OCI-LY3 (cell line): ENCODE results near the gene ARCN1.

Experiments
- H2AFZ ChIP-seq: fragments of 200-600, 300-600 bp; shearing (Covaris generic); 2 replicates; pipeline ENCODE4 v1.6.0; 2014; ENCODE audit warnings: antibody characterized with exemption, low read depth, low read length
- H3K27ac ChIP-seq: fragments of 200-600, 300-600 bp; sonication (generic); 2 replicates; pipeline ENCODE4 v1.5.1; 2014; ENCODE audit warnings: mild to moderate bottlenecking, low read length, moderate library complexity, mixed read lengths
- H3K27me3 ChIP-seq: fragments of 200-600, 300-600 bp; sonication (generic); 2 replicates; pipeline ENCODE4 v1.6.1; 2014; ENCODE audit warnings: low read depth, low read length, mixed read lengths
- H3K36me3 ChIP-seq: fragments of 200-600, 300-600 bp; sonication (generic); replicated peaks from 2 replicates; pipeline ENCODE3; 2014; ENCODE audit warnings: low read depth, low read length, mixed read lengths
- H3K4me1 ChIP-seq: fragments of 300-600, 200-600 bp; sonication (generic); 2 replicates; pipeline ENCODE4 v1.6.1; 2014; ENCODE audit warnings: low read length, mixed read lengths
- H3K4me2 ChIP-seq: fragments of 200-600, 300-600 bp; sonication (generic); 2 replicates; pipeline ENCODE4 v1.6.1; 2014; ENCODE audit warnings: low read length, mixed read lengths
- H3K4me3 ChIP-seq: fragments of 300-600, 200-600 bp; sonication (generic); 2 replicates; pipeline ENCODE4 v1.5.1; 2014; ENCODE audit warnings: antibody characterized with exemption, mild to moderate bottlenecking, low read length, moderate library complexity
- H3K79me2 ChIP-seq: fragments of 300-600, 200-600 bp; shearing (Covaris generic); 2 replicates; pipeline ENCODE4 v1.6.1; 2014; ENCODE audit warnings: mild to moderate bottlenecking, low read length, mixed read lengths
- H3K9ac ChIP-seq: fragments of 300-600, 200-600 bp; shearing (Covaris generic); 2 replicates; pipeline ENCODE4 v1.6.0; 2014; ENCODE audit warnings: mild to moderate bottlenecking, low read length, moderate library complexity
- H3K9me3 ChIP-seq: fragments of 200-600, 300-600 bp; shearing (Covaris generic); 2 replicates; pipeline ENCODE4 v1.6.1; 2014; ENCODE audit warnings: low read length, mixed read lengths; ENCODE audit not compliant: insufficient read depth
- H4K20me1 ChIP-seq: fragments of 200-600, 300-600 bp; sonication (generic); 2 replicates; pipeline ENCODE4 v1.6.1; 2016; ENCODE audit warnings: low read length, mixed read lengths; ENCODE audit not compliant: insufficient read depth
- EZH2phosphoT487 ChIP-seq: fragments of 200-600 bp; shearing (Covaris generic); IDR thresholded peaks from 2 replicates; pipeline ENCODE4 v1.6.1; 2018; ENCODE audit warnings: antibody characterized with exemption, mixed run types, low read depth
- TF ChIP-seq, protein P1 (sequence below): fragments of 200-600, 300-600 bp; sonication (generic); IDR thresholded peaks from 2 replicates; pipeline ENCODE4 v1.5.1; 2014; ENCODE audit warnings: antibody characterized with exemption, low read length, low read depth

Gene ARCN1

DNA sequence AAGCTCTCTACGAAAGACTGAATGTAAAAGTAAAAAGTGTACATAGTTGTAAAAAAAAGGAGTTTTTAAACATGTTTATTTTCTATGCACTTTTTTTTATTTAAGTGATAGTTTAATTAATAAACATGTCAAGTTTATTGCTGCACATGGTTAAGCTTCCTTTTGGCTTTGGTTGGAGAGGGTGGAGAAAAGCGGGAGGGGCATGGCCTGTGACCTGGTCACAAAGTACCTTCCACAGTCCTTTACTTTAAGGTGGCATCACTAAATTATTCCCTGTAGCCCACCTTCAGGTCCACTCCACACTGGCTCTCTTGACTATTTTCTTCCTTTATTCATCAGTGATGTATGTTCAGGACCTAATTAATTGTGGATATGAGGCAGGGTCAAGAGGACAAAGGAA, 45.5 kb upstream of the ARCN1 start:
- no peaks in the 10 kb centered on the region for H4K20me1 ChIP-seq

DNA sequence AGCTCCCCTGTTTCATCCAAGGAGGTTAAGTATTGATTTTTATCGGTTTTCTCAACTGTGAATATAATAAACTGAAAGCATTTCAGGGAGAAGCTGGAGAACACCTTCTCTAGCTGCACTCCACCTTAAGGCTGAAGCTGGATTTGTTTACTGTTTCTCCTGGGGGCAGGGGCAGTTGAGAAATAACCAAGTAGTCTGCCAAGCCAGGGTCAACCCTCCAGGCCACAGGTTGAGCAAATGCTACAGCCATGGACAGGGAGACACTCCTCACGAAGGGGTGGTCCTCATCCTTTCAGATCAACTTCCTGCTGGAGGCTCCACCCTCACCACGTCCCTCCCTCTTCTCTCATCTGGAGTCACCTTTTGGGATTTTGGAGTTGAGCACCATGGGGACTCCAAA, 45.1 kb upstream of the ARCN1 start, which contains the start of gene TTC36:
TTC36 (plus strand) TSS at position 366 of the 400 bp plus-strand sequence; CDS start at position 387, 21 bp downstream.
- Histone ChIP-seq H3K9me3 (no peaks in the 10 kb centered on the region), H4K20me1 (no peaks in the 10 kb centered on the region), H3K27me3 (no peaks in the 10 kb centered on the region), H3K4me1 (peaks cover 12% of the 10 kb centered on the region), H3K9ac (no peak within 1 kb of the TSS), H3K27ac (no peak within 1 kb of the TSS), H3K36me3 (peaks cover 27% of the 10 kb centered on the region), H2AFZ (no peak within 1 kb of the TSS), H3K79me2 (no peaks in the 10 kb centered on the region), H3K4me2 (no peak within 1 kb of the TSS), H3K4me3 (no peak within 1 kb of the TSS)
- no peak for TF ChIP-seq EZH2phosphoT487
- TF ChIP-seq, protein P1, sequence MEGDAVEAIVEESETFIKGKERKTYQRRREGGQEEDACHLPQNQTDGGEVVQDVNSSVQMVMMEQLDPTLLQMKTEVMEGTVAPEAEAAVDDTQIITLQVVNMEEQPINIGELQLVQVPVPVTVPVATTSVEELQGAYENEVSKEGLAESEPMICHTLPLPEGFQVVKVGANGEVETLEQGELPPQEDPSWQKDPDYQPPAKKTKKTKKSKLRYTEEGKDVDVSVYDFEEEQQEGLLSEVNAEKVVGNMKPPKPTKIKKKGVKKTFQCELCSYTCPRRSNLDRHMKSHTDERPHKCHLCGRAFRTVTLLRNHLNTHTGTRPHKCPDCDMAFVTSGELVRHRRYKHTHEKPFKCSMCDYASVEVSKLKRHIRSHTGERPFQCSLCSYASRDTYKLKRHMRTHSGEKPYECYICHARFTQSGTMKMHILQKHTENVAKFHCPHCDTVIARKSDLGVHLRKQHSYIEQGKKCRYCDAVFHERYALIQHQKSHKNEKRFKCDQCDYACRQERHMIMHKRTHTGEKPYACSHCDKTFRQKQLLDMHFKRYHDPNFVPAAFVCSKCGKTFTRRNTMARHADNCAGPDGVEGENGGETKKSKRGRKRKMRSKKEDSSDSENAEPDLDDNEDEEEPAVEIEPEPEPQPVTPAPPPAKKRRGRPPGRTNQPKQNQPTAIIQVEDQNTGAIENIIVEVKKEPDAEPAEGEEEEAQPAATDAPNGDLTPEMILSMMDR: no peak

More for the DNA sequence above, 45.5 kb upstream of the ARCN1 start:
- Histone ChIP-seq H3K27ac (no peak overlapping the region), H3K27me3 (no peaks in the 10 kb centered on the region), H3K4me2 (no peak overlapping the region), H3K79me2 (no peaks in the 10 kb centered on the region), H3K4me1 (peaks cover 10% of the 10 kb centered on the region), H3K9me3 (no peaks in the 10 kb centered on the region), H3K4me3 (no peak overlapping the region), H3K9ac (no peak overlapping the region), H2AFZ (no peak overlapping the region), H3K36me3 (peaks cover 32% of the 10 kb centered on the region)
- TF ChIP-seq, protein P1: no peak
- no peak for TF ChIP-seq EZH2phosphoT487

DNA sequence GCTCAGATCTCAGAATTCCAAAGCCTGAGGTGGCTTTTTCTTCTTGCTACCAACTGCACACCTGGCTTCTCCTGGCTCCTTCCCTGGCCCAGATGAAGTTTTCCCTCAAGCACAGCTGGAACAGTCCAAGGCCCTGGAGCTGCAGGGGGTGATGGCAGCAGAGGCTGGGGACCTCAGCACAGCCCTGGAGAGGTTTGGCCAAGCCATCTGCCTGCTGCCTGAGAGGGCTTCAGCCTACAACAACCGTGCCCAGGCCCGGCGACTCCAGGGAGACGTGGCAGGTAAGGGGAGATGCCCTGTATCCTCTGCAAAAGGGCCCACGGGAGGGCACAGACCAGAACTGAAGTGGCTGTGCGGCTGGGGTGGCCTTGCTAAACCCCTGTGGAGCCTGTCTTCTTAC, 43.7 kb upstream of the ARCN1 start:
- no peak overlapping the region for H3K4me3 ChIP-seq
- no peak overlapping the region for H3K27ac ChIP-seq
- no peaks in the 10 kb centered on the region for H3K79me2 ChIP-seq
- H3K9me3 ChIP-seq: no peaks in the 10 kb centered on the region
- H3K27me3 ChIP-seq: no peaks in the 10 kb centered on the region
- no peak overlapping the region for H2AFZ ChIP-seq
- TF ChIP-seq, protein P1: no peak
- H3K36me3 ChIP-seq: peaks cover 16% of the 10 kb centered on the region
- H3K4me1 ChIP-seq: peaks cover 12% of the 10 kb centered on the region
- no peak overlapping the region for H3K9ac ChIP-seq
- no peak overlapping the region for H3K4me2 ChIP-seq
- H4K20me1 ChIP-seq: no peaks in the 10 kb centered on the region

DNA sequence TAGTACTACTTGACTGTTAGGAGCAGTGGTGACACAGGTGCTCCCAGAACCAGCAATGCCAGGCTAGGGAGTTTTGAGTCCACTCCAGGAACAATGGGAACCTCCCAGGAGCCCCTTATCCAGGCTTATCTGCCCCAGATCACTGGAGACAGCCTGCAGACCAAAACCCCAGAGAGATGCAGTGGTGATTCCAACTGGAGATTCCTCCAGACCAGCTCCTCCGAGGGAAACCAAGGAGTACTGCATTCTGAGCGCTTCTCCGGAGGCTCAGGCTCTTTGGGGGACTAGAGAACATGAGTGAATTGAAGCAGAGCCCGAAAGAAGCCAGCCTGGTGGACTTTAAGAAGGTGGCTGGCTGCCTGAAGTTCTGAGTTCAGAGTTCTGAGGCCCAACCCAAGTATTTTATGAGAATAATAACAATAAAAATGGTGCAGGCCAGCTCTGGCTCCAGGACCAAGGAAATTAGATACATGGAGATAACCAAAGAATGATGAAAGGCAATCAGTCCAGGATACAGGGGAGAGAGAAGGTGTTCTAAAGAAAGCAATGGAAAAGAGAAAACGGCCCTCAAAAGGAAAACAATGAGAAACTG, 42.5 kb upstream of the ARCN1 start:
- peaks cover 12% of the 10 kb centered on the region for H3K4me1 ChIP-seq
- peak overlapping the region; percentile 72 for H3K9ac ChIP-seq
- H3K9me3 ChIP-seq: no peaks in the 10 kb centered on the region
- no peaks in the 10 kb centered on the region for H3K27me3 ChIP-seq
- no peak for TF ChIP-seq EZH2phosphoT487
- TF ChIP-seq, protein P1: no peak
- H4K20me1 ChIP-seq: no peaks in the 10 kb centered on the region
- H3K36me3 ChIP-seq: peaks cover 6% of the 10 kb centered on the region
- no peaks in the 10 kb centered on the region for H3K79me2 ChIP-seq
- no peak overlapping the region for H3K27ac ChIP-seq
- peak overlapping the region; percentile 87 for H3K4me3 ChIP-seq
- H3K4me2 ChIP-seq: peak overlapping the region; percentile 80
- H2AFZ ChIP-seq: no peak overlapping the region
